Activated T-cell treated with anti-CD3 and anti-CD28 coated beads for 4 hours (primary cell): ENCODE results near the gene COPS4.
"Not testable (repeated sequence)": the region's sequence is repeated elsewhere in the genome, so short reads cannot be mapped to it uniquely, and the experiment has no call there.

ENCODE experiments used
- DNase-seq: peaks from one replicate; pipeline ENCODE4 v3.0.0-alpha.2; 2020

The COPS4 gene

GRCh38 chr4:83024233-83024632, 10.8 kb upstream of the COPS4 start:
- no peak for DNase-seq

- DNase-seq: no peak
Observed at GRCh38 chr4:83025563-83025962, 9.4 kb upstream of the COPS4 start.

DNA sequence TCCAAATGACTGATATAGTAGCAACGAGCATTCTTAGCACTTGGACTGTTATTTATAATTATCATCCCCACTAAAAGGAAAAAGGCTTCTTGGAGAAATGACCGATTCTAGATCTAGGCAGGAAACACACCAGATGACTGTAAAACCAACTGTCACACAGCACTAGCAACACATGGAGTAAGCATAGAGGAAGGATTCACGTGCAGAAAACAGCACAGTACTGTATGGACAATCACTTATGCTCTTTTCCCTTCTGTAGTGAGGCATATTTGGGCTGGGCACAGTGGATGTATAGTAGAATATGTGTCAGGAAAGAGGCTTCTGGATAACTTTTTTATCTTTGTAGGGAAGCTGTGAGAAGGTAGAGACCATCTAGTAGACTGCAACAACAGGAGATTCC, 6.0 kb upstream of the COPS4 start:
- no peak for DNase-seq

DNA sequence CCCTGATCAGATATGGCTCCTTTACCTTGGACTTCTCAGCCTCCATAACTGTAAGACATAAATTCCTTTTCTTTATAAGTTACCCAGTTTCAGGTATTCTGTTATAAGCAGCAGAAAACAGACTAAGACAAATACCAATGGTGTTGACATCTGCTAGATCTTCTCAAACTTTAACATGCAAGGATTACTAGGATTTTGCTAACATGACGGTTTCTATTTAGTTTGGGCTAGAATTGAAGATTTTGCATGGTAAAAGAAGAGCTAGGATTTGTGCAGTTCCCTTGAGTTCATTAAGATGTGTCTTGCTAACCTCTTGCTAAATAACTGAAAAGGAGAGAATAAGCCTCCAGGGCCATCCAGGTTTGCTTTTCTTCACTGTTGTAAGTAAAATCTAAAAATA, 5.3 kb upstream of the COPS4 start:
- DNase-seq: no peak

GRCh38 chr4:83036991-83037665, 2.1 kb downstream of the COPS4 start:
- no peak for DNase-seq

- DNase-seq: no peak
Observed at GRCh38 chr4:83040269-83040668, 5.3 kb downstream of the COPS4 start.

DNA sequence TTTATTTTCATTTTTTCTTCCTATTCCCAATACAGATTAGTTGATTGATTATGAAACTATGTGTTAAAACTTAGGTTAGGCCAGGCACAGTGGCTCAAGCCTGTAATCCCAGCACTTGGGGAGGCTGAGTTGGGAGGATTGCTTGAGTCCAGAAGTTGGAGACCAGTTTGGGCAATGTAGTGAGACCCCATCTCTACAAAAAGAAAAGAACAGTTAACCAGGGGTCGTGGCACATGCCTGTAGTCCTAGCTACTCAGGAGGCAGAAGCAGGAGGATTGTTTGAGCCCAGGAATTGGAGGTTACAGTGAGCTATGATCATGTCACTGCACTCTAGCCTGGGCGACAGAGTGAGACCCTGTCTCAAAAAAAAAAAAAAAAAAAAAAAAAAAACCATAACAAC, 8.2 kb downstream of the COPS4 start:
- not testable (repeated sequence) for DNase-seq

DNA sequence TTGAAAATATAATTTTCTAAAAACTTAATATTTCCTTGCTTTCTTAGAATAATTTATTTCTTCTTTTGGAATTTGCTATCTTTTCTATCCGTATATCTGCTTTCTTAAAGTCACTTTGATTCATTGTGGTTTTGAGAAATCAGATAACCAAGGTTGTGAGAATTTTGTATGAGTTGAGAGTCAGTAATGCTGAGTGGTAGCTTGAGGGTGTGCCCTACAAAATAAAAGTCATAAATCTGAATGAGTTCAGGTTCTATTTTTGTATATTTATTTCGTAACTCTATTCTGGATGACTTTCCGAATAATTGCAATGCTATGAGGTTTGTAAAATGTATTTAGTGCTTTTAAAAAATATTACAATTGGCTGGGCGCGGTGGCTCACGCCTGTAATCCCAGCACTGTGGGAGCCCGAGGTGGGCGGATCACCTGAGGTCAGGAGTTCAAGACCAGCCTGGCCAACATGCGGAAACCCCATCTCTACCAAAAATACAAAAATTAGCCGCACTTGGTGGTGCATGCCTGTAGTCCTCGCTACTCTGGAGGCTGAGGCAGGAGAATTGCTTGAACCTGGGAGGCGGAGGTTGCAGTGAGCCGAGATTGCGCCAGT, 8.9 kb downstream of the COPS4 start:
- DNase-seq: no peak

DNA sequence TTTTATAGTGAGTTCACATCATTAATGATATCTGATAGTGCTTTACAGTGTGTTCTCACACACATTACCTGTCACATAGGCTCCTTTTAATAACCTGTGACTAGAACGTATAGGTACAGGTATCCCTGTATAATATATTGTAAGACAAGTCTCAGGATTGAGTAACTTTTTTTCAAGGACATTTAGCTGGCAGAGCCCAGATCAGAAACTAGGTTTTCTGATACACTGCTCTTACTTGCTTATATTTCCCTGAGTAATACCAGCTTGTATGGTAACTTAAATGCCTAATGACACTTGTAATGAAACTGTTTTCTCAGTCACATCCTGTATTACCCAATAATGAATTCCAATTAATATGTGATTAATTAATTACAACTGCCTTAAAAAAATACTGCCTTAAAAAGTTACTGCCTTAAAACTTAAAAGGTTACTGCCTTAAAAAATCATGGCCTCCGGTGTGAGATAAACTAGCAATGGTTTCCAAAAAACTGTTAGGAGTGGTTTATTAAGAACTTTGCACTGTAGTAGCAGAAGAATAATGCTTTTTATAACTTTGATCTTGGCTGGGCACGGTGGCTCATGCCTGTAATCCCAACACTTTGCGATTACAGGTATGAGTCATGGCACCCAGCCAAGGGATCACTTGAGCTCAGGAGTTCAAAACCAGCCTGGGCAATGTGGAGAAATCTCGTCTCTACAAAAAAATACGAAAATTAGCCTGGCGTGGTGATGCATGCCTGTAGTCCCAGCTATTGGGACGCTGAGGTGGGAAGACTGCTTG, 11.9 kb downstream of the COPS4 start:
- no peak for DNase-seq

- DNase-seq: not testable (repeated sequence)
Observed at GRCh38 chr4:83048781-83049180, 13.8 kb downstream of the COPS4 start.

DNA sequence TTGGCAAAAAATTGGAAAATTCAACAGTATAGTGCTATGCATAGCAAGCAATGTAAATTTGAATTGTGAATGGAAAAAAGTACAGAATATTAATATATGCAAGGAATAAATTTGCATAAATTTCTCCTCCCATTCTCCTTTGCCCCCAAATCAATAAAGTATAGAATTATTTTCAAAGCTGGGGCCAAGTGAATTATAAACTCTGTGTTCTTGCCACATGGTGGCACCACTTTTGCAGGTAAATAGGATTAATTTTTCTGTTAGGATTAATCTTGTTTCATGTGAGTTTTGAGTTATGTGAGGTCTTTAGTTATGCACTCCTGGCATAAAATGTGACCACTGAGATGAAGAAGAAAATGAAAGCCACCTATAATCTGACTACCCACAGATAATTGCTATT, 19.9 kb downstream of the COPS4 start:
- DNase-seq: no peak

GRCh38 chr4:83062739-83063138, 27.8 kb downstream of the COPS4 start:
- no peak for DNase-seq

DNA sequence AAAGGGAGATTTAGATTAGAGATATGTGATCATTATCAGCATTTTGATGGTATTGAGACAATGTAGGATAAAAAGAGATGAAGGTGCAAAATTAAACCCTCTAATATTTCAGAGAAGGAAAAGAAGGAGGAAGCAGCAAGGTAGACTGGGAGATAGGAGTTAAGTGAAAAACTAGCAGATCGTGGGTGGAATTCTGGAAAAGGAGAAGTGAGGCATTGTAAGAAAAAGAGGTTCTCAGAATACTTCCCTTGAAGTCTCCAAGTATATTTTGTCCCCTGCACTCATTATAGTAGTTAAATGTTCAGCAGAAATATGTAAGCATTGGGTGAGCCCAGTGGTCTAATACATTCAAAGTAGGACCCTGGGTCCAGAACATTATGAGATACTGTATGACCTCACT, 30.3 kb downstream of the COPS4 start:
- DNase-seq: no peak

DNA sequence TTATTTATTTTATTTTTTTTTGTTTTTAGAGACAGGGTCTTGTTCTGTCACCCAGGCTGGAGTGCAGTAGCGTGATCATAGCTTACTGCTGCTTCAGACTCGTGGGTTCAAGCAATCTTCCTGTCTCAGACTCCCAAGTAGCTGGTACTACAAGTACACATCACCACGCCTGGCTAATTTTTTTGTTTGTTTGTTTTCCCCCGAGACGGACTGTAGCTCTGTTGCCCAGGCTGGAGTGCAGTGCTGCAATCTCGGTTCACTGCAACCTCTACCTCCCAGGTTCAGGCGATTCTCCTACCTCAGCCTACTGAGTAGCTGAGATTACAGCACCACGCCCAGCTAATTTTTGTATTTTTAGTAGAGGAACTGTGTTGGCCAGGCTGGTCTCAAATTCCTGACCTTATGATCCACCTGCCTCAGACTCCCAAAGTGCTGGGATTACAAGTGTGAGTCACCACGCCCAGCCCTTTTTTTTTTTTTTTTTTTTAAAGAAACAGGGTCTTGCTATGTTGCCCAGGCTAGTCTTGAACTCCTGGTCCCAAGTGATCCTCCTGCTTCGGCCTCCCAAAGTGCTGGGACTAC, 32.2 kb downstream of the COPS4 start:
- DNase-seq: no peak

GRCh38 chr4:83071116-83071515, 36.1 kb downstream of the COPS4 start:
- DNase-seq: no peak

DNA sequence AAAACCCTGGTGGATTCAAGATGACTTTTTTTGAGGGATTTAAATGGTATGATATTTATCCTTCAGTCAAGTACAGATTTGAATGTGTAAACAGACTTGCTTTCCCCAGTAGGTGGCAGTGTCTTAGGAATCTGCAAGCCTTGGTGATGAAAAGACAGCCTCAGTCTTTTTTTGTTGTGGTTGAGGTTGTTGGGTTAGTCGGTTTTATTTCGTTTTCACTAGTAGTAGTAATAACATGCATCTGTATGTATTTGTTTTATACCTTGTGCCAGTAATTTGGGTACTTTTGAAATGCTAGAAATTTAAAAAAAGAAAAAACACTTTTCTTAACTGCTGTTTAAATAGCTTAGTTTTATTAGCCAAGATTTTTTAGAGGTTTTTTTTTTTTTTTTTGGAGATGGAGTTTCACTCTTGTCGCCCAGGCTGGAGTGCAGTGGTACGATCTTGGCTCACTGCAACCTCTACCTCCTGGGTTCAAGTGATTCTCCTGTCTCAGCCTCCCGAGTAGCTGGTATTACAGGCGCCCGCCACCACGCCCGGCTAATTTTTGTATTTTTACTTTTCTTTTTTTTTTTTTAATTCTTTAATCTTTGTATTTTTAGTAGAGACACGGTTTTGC, 39.2 kb downstream of the COPS4 start:
- DNase-seq: peak; percentile 45

- not testable (repeated sequence) for DNase-seq
Observed at GRCh38 chr4:83074783-83075182, 39.8 kb downstream of the COPS4 start.

- DNase-seq: no peak
Observed at GRCh38 chr4:83075311-83076095, 40.5 kb downstream of the COPS4 start.

DNA sequence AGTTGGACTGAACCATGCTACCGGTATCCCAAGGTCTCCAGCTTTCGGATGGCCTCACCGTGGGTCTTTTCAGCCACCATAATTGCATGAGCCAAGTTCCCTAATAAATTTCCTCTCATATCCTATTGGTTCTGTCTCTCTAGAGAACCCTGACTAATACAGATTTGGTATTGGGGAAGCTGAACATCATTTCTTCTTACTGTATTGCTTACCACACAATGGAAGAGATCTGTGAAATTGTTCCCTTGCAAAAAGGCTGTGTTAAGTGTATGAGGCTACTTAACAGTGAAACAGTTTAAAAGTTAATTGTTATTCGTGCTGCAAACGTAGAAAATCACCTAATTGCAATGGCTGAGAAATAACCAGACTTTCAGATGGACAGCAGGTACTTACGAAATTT, 45.6 kb downstream of the COPS4 start:
- DNase-seq: no peak

DNA sequence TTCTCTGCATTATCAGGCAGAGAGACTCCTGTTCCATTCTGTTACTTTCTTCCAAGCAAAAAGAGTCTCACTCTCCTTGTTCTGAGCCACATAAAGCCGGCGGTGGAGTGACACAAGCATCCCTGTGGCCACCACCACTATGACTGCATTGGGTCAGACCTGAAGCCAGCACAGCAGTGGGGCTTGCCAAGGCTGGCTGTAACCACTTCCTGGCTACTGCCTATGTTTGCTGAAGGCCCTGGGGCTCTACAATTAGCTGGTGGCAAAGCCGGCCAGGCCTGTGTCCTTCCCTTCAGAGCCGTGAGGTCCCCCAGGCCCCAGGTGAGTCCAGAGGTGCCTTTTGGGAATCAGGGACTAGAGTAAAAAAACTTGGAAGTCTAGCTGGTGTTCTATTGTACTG, 47.8 kb downstream of the COPS4 start:
- DNase-seq: no peak

GRCh38 chr4:83083925-83084475, 49.0 kb downstream of the COPS4 start:
- DNase-seq: peak; percentile 25

DNA sequence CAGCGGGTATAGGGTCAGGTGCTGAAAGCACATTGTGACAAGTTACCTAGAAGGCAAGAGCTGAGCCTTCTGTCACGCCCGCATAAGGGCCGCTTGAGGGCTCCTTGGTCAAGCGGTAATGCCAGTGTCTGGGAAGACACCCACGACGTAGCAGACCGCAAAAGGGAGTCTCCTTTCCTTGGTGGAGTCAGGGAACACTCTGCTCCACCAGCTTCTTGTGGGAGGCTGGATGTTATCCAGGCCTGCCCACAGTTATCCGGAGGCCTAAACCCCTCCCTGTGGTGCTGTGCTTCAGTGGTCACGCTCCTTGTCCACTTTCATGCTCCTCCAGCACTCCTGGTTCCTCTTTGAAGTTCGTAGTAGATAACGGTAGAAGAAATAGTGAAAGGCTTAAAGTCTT, 50.0 kb downstream of the COPS4 start:
- DNase-seq: not testable (repeated sequence)
